GM19463 (cell line): ENCODE data around the gene DDX41.
A peak's percentile ranks its signal among the peaks of the same experiment; 100 is the strongest.

Experiments
- ATAC-seq: cut with Tn5 transposase; IDR thresholded peaks from one replicate; pipeline ENCODE4 v1.9.1; 2021; ENCODE audit warnings: mild to moderate bottlenecking, moderate library complexity; ENCODE audit not compliant: unreplicated experiment

Gene DDX41

DNA sequence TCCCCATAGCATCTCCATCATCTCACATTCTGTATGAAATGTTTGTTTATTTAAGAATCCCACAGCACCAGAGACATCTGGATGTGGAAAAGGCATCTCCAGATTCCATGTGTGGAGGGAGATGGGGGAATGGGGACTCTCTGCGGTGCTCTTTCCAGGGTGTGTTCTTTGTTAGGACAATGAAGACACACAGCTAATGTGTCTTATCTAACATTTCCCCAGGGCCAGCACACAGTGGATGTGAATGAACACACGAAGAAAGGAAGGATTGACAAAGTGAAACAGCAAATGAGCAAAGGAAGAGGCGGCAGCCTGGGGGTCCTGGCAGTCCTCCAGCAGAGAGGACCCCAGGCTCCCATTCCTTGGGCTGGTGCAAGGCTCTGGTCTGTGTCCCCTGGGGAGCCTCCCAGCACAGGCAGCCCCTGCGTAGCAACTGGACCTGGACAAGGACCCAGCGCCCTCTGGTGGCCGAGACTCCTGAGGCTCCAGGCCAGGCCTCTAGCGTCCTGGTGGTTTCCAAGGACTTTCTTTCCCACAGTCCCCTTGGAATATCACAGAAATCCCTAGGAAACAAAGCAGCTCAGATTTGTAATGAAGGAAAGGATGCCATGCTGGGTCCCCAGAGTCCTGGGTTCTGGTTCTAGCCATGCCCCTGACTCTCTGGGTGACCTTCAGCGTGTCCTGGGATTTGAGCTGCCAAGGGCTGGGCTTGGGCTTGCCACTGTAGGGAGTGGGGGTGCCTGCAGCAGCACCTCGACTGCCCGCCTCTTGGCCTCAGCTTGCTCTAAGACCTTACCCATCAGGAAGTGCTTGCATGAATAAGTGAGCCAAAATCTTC lies 15.9 kb downstream of the DDX41 start:
- ATAC-seq = peak; percentile 22

DNA sequence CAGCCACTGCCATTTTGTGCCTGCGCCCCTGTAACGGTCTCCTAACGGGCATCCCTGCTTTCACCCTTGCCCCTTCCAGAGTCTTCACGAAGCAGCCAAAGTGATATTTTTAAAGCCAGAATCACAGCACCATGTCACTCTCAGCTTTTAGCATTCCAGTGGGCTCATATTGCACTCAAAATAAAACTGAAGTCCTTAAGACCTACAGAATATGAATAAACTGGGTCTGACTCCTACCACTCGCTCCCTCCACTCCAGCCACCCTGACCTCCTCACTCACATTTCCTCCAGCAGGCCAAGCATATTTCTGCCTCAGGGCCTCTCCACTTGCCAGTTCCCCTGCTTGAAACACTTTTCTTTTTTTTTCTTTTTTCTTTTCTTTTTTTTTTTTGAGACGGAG lies 16.9 kb downstream of the DDX41 start:
- ATAC-seq = no peak

DNA sequence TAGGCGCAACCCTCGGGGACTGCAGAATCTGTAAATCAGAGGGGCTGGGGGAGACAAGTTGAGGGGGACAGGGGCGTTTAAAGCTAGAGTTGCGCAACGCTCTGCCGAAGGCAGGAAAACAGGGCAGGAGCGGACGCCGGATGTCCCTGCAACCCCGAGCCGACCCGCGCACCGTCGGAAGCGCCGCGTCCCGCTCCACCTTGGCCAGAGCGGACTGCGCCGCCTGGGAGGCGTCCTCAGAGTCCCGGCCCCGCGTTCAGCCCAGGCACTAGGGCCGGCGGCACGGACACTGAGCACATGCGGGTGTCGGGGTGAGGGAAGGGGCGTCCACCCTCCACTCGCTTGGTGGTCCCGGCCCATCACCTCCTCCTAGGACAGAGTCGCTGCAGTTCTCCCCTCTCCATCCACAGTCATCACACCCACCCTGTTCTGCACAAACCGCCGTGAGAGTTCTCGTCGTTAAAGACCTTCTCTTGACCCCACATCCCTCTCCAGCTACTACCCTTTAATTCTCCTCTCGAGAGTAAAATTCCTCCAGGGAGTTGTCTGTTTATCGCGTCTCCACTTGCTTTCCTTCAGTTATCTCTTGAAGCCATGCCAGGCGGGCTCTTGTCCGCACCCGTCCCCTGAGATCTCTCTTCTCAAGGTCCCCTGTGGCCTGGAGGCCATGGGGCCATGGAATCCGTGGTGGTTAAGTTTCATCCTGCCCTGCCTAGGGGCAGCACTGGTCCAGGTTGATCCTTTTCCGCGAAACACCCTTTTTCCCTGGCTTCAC lies 18.6 kb downstream of the DDX41 start:
- ATAC-seq = no peak

DNA sequence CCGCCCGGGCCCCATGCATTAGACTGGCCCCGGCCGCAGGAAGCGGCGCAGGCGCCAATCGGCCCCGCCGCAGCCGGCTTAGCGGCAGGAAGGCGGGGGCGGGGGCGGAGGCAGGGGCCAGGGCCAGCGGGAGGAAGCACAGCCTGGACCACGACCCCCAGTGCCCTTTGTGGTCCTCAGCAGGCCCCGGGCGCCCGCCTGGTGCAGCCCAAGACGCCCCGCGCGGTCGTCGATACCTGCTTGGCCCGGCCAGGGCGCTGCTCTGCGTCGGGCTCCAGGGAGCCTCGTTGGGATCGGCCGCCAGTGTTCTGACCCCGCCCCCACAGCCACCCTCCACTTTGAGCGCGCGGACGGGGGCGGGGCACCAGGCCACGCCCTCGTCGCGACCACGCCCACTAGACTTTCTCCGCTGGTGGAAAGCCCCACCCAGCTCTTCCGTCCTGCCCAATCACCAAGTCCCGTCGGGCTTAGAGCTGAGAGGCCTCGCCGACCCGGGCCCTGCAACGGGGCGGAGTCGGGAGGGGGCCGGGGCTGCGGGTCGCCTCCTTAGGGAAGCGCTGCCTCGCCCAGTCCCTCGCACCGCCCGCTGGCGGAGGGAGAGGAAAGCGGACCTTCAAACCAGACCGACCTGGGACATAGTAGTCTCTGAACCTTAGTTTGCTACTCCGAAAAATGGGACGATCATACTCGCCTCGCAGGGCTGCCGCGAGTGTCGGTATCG lies 19.3 kb downstream of the DDX41 start, which contains the start of gene PDLIM7:
Gene PDLIM7 (minus strand): TSS at position 313 of the 721 bp plus-strand sequence. CDS start 1,092 bp downstream, outside the sequence.
- ATAC-seq = peak; percentile 71

DNA sequence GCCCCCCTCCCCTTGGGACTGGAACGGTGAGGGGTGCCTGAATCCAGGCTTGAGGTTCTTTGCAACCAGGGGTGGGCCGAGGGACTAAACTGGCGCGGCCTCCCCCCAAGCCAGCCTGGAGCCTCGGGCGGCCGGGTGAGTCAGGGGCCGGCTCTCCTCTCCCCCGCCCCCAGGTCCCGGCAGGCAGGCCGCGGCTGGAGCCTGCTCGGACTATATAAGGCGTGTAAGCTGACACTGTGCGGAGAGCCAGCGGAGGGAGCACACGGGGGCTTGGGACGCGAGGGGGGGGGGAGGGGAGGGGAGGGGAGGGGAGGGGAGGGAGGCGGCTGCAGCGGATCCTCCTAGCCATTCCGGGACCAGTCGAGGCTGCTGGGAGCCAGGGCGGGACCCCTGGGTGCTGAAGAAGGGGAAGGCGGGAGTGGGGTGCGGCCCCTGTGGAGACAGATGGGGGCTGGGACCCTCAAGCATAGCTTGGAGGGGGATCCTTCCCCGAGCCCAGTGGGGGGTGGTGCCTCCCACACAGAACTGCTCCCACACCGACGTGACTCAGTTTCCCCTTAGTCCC lies 20.0 kb downstream of the DDX41 start:
- no peak for ATAC-seq

DNA sequence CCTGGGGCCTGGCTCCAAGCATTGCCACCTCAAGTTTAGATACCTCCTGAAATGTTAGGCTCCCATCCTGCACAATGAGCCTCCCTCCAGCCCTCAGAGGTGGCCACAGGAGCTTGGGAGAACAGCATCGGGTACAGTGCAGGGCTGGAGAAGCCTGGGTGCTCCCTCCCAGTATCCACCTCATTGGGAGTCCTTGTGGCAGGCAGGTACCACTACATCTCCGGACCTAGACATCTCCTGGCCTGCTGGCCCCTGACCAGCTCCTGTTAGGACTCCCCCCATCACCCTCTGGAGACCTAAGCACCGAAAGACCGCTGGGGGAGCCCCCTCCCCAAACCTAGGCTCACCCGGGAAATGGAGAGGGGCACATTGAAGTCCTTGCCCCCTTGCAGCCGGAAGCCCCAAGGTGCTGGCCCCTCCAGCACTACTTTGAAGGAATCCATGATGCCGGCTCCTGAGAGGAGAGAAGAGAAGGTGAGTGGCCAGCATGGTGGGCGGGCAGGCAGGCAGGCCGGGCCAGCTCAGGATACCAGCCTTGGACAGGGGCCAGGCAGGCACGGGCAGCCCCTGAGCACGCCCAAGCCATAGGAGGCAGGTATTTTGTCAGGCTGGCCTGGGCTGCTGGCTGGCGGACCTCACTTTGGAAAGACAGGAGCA lies 20.6 kb downstream of the DDX41 start:
- no peak for ATAC-seq

DNA sequence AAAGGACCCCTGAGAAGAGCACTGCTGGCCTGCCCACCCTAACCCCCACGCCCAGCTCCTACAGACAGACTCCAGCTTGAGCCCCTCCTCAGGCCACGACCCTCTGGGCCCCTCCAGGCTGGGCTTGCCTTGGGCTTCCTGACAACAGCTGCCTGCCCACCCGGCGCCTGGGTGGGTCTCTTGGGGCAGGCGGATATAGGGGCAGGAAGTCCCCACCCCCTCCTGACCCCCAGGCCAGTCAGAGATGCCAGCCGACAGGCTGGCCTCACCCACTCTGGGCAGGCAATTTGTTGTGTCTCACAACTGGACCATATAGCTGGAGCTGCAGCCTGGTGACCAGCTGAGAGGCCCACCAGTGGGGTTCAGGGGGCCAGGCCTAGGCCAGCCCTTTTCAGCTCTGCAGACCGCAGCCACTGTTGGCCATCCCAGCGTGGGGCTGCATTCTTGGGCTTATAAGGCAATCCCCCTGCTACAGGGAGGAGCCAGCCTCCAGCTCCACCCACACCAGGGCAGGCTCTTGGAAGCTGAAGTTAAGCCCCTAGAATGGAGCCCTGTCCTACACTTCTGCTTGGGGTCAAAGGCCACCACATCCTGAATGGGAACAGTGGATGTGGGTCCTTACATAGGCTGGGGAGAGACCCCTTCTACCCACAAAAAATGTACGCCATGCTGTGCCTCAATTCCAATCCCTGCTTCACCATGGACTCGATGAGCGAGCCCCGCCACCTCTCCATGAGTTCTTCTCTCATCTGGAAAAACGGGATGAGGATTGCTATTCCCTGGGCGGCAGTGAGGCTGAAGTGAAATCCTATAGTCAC lies 21.3 kb downstream of the DDX41 start:
- ATAC-seq = no peak

DNA sequence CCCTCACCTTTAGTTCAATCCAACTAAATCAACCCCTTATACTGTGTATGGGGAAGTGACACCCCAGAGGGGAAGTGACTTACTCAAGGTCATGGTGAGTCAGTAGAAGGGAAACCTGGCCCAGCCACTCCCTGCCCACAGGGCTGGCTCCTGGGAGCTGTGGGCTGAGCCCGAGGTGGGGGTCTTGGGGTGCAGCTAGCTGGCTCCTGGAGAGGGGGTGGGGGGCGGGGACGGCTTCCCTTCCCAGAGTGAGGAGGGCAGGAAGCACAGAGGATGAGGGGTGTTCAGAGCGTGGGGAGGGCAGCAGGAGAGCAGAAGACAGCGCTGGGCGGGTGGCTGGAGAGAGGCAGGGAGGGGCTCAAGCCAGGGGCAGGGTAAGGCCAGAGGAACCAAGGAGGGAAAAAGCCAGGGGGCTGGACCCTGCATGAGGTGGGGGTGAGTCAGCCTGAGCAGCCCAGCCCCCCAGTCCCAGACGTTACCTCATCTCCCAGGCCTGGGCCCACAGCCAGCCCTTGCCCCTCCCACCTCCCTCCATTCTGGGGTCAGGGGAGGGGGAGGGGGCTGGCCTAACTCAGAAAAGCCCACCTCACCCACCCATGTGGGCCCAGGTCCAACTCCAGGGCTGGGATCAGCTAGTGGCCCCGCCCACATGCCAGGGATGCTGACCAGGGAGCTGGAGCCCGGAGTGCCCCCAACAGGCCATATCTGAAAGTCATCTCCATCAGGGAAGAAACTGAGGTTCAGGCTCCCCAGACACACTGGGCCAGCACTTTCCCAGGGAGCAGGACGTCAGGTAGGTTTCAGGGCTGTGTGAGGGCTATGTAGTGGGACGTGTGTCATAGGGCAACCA lies 22.2 kb downstream of the DDX41 start:
- ATAC-seq = peak; percentile 19

DNA sequence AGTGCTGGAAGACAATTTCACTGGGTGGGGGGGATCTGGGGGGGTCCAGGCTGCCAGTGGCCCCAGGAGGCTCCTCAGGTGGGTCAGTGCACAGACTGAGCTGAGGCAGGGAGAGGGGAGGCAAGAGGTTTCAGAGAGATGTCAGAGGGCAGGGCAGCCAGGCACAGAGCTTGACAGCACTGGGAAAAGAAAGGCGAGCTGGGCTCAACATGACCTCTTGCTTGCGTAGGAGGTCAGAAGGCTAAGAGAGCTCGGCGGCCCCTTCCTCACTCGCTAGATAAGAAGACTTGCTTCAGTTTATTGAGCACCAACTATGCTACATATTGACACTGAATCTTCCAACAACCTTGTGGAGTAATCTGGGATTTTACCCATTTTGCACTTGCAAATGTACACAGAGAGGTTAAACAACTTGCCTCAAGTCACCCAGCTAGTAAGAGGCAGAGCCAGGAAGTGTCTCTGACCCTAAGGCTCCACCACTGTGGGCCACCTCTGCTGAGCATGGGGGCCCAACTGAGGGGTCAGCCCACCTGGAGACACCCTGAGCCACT lies 22.9 kb downstream of the DDX41 start:
- ATAC-seq = no peak

DNA sequence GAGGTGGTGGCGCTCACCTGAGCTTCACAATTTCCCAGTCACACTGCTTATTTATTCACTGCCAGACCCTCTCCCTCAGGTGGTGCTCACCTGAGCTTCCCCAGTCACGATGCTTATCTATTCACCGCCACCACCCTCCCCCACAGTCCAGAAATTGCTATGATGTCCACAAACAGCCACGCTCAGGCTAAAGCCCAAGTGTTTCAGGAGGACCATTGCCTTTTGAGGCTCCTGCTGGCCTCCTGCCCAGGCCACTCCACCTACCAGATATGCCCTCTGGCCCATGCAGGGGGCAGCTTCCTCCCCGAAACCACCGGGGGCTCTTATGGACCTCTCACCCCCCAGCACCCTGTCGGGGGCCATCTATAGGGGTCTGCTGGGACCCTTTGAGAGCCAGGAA lies 23.9 kb downstream of the DDX41 start:
- ATAC-seq = no peak

DNA sequence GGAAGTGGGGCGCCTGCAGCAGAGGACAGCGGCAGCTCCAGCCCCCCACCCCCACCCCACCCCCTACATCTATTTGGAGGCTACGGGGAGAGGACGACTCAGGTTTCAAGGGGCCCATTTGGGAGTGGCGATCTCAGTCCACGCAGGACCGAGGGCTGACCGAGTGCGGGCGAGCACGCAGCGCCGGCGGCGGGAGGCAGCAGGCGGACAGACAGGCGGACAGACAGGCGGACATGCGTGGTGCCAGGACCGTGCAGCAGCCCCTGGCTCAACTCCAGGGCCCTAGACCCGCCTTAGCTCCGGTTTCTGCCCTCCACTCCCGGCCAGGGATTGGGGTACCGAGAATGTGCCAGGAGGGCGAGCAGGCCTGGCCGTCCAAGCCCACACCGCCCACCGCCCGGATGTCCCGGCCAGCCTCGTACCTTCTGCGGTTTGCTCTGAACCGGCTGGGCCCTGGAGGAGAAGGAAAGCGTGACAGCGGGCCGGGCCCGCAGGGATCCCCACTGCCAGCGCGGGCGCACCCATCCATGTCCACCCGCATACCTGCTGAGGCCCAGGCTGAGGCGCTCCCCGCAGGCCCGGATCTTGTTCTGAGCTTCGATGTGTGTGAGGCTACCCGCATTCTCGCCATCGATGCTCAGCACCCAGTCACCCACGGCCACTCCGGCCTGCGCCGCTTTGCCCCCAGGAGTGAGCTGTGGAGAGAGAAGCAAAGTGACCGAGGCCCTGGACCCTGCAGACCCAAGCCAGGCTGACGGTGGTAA lies 24.6 kb downstream of the DDX41 start:
- ATAC-seq = no peak

DNA sequence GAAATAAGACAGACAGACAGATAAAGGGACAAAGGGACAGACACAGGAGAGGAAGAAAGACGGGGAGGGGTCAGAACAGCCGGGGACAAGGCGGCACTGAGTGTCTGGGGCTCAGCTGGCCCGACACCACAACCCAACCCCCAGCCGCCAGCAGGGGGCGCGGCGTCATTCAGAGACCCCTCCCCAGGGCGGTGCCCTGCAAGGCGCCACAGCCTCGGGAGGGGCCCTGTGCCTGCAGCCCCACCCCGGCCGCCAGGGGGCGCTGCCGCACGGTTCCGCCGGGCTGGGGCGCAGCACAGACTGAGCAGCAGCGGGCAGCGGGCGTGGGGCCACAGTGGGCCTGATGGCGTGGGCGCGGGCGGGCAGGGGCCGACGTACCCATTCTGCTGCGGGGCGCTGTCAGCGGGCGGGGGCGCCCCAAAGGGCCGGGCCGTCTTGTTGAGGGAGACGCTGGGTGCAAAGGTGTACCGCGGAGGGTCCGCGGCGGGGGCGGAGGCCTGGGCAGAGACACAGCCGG lies 25.3 kb downstream of the DDX41 start:
- ATAC-seq = no peak

DNA sequence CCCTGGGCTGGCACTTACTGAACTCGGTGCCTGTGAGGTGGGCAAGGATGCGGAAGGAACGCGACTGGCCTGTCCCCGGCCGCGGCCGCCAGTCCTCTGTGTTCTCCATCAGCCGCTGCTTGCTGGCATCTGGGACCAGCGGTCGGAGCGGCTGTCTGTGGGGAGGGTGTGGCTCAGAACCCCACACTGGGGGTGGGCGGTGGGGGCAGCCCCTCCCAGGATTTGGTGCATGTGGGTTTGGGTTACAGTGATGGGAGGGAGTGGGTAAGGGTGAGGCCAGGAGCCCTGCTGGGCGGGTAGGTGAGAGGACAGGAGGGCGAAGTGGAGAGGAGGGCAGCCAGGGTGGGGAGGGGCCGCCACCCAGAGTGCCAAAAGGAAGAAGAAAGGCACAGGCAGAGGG lies 25.8 kb downstream of the DDX41 start:
- ATAC-seq = no peak

DNA sequence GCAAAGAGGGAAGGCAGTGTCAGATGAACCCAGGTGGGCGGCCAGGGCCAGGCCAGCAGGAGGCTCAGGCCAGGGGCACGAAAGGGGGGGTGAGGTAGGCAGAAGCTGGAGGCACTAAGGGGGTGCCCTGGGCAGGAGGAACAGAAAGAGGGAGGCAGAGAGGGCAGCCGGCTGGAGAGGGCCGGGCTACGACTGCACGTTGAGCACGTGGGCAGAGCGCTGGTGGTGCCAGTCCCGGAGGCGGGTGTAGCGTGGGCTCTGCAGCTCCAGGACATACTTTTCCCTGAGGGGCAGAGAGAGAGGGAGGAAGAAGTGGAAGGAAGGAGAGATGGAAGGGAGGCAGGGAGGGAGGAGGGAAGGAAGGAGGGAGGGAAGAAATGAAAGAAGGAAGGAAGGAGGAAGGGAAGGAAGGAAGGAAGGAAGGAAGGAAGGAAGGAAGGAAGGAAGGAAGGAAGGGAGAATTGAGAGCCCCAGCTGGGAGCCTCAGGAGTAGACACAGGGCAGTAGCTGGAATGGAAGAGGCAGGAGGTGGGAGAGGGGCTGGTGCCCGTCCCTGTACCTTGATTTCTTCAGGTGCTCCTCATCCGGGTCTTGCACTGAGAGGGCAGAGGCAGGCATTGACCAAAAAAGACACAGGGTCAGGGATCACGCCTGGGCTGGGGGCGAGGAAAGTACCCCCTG lies 26.3 kb downstream of the DDX41 start:
- no peak for ATAC-seq

DNA sequence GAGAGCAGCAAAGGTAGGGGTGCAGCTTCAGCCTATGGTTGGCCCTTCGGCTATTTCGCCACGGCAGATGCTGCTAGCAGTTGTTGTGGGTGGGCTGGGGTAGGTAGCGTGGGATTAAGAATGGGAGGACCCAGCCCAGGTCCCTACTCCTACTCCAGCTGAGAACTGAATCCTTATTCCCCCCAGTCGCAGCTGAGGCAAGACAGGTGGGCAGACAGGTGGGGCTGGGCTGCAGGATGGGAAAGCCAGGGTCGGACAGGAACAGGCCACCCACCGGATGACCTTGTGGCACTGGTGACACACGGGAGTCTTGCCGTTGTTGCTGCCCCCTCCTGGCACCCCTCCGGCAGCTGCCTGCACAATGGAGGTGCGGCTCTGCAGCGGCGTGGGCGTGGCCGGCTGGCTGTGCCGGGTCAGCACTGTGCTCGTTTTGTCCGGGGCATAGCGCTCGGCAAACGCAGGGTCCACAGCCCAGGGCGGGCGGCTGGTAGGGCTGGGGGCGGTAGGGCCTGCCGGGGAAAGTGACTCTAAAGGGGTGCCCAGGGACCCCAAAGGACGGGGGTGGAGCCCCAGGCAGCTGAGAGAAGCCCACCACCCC lies 27.5 kb downstream of the DDX41 start:
- no peak for ATAC-seq

DNA sequence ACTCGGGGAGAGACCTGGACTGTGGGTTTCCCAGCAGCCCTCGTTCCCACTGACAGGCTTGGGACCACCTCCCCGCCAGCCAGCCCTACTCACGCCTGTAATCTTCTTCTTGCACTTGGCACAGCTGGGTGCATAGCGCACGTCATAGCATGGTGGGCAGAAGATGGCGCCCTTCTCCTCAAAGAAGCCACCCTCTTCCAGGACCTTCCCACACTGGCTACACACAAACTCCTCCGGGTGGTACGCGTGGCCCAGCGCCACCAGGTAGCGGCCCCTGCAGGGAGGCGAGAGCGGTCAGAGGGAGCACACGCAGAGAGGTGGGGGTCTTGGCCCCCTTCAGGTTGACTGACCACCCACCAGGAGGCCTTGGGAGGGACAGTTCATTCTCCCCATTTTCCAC lies 28.8 kb downstream of the DDX41 start:
- ATAC-seq = no peak

DNA sequence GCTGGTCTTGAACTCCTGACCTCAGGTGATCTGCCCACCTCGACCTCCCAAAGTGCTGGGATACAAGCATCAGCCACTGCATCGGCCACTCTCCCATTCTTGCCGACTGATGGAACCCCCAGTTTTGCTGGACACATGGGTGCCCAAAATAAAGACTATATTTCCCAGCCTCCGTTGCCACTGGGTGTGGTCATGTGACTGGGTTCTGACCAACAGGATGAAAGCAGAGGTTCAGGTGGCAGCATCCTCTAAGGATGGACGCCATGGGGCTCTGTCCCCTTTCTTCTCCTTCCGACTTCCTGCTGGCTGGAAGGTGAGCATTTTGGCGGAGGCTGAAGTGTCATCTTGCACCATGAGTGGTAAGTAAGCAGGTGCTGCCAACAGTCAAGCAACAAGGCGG lies 29.6 kb downstream of the DDX41 start:
- ATAC-seq = no peak
